Tibial nerve (tissue), 4 donors: ENCODE measurements around the gene KIAA0232. TPM values are rescaled to one million over a fixed set of nuclear protein-coding genes. Genes with fewer than 3 reads are reported as not detected.

Experiments used
- DNase-seq, 2 donors: peaks; one replicate each; pipeline ENCODE4 v3.0.0-alpha.2; 2019; ENCODE audit warnings: low spot score in 2 of 2
- H3K27ac ChIP-seq, 4 donors: fragments of 200-600 bp; sonication (generic) in 3 of 4; one replicate each; pipeline ENCODE4 v1.5.1; 2017 to 2019; ENCODE audit warnings: mild to moderate bottlenecking in 1 of 4
- H3K27me3 ChIP-seq, 2 donors: fragments of 200-600 bp; sonication (generic) in 1 of 2; one replicate each; pipeline versions ENCODE4 v1.5.1 to v1.6.0; 2017 to 2019
- H3K36me3 ChIP-seq, 3 donors: fragments of 200-600 bp; sonication (generic); one replicate each; pipeline ENCODE4 v1.5.1; 2018 to 2019
- H3K4me1 ChIP-seq, 4 donors: fragments of 200-600 bp; sonication (generic) in 3 of 4; one replicate each; pipeline ENCODE4 v1.5.1; 2017 to 2019
- H3K4me3 ChIP-seq, 4 donors: fragments of 200-600 bp; sonication (generic) in 3 of 4; one replicate each; pipeline ENCODE4 v1.5.1; 2017 to 2019; ENCODE audit warnings: mild to moderate bottlenecking in 1 of 4, moderate library complexity in 1 of 4
- H3K9me3 ChIP-seq, 4 donors: fragments of 200-600 bp; sonication (generic) in 3 of 4; one replicate each; pipeline ENCODE4 v1.5.1; 2017 to 2019
- EP300 ChIP-seq, 2 donors: sonication (generic); formaldehyde crosslinking; IDR thresholded peaks; one replicate each; pipeline ENCODE4 v1.6.1; 2017; ENCODE audit warnings: antibody characterized with exemption in 2 of 2, mild to moderate bottlenecking in 1 of 2
- POLR2A ChIP-seq, 2 donors: fragments of 450-650 bp; IDR thresholded peaks; one replicate each; pipeline ENCODE4 v1.6.1; 2017; ENCODE audit warnings: antibody characterized with exemption in 2 of 2, mild to moderate bottlenecking in 2 of 2, moderate library complexity in 2 of 2
- WGBS, 2 donors: methylation state at CpG; one replicate each; pipeline ENCODE4 v1.1.5; 2018; 5-methylcytosine and 5-hydroxymethylcytosine counted together
- total RNA-seq, 4 donors: library from RNA; depleted of rRNA; stranded (reverse); fragments of >200 nt; gene quantifications; one replicate each; pipeline ENCODE4 v1.1.0, GENCODE V29; 2016
- TF ChIP-seq, protein P1 (sequence below), 5 experiments: fragments of 200-600 bp in 3 of 5; fragments of 450-650 bp in 2 of 5; sonication (generic) in 3 of 5; IDR thresholded peaks; one replicate each; pipeline ENCODE4 v1.5.1; 2016 to 2019; ENCODE audit warnings: antibody characterized with exemption in 5 of 5, mild to moderate bottlenecking in 3 of 5, moderate library complexity in 2 of 5

KIAA0232 gene
- total RNA-seq, 4 donors from 2014 or later = 36.7 to 57.7 (median 47.0) TPM

DNA sequence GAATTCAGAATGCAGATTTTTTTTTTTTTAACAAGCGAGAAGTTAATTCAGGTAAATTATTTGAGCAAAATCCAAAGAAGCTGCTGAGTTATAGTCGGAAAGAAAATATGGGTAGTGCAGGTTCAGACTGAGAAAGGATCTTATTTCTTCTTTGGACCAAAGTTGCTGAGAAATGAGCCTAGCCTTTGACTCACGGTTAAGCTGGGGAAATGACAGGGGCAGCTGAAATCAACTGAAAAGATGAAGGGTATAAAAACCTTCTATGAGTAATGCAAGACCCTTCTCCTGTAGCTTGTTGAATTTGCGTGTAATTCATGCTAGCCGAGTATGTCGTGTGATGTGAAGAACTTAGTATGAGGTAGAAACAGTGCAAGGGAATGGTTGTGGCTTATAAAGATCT lies 63.0 kb downstream of the KIAA0232 start:
- no peak for DNase-seq
- 90 to 94% methylated on average over 6 of the region's 6 CpGs for WGBS, 2 donors
- Histone ChIP-seq H3K4me3 (no peak overlapping the region), H3K27ac (no peak overlapping the region), H3K4me1 (peaks cover 0 to 14% (median 2%) of the 10 kb centered on the region in 4 donors), H3K36me3 (peaks cover 0 to 39% (median 0%) of the 10 kb centered on the region in 3 donors), H3K27me3 (no peaks in the 10 kb centered on the region), H3K9me3 (no peaks in the 10 kb centered on the region)
- TF ChIP-seq, protein P1, sequence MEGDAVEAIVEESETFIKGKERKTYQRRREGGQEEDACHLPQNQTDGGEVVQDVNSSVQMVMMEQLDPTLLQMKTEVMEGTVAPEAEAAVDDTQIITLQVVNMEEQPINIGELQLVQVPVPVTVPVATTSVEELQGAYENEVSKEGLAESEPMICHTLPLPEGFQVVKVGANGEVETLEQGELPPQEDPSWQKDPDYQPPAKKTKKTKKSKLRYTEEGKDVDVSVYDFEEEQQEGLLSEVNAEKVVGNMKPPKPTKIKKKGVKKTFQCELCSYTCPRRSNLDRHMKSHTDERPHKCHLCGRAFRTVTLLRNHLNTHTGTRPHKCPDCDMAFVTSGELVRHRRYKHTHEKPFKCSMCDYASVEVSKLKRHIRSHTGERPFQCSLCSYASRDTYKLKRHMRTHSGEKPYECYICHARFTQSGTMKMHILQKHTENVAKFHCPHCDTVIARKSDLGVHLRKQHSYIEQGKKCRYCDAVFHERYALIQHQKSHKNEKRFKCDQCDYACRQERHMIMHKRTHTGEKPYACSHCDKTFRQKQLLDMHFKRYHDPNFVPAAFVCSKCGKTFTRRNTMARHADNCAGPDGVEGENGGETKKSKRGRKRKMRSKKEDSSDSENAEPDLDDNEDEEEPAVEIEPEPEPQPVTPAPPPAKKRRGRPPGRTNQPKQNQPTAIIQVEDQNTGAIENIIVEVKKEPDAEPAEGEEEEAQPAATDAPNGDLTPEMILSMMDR (IDR thresholded peaks at IDR 0.05) = no peak
- TF ChIP-seq POLR2A (IDR thresholded peaks at IDR 0.05) (no peak), EP300 (IDR thresholded peaks at IDR 0.05) (no peak)

DNA sequence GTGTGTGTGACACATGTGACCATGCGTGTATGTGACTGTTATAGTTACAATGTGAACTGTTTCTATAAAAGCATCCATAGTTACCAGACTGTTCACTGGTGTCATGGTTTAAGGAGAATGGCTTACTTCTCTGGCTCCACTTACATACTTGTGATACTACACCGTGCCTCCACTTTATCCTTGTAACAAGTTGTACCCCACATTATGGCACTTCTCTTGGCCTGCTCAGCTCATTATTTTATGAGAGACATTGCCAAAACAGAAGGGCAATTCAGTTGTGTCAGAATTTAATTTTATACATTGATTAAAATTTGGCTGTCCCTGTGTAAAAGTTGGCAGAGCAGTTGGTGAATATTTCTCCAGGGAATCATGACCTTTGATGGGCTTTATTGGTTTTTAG lies 64.7 kb downstream of the KIAA0232 start:
- DNase-seq = no peak
- H3K9me3 ChIP-seq = peaks cover 0 to 3% (median 0%) of the 10 kb centered on the region in 4 donors
- WGBS, 2 donors = 35 to 61% methylated on average over 2 of the region's 2 CpGs
- H3K4me1 ChIP-seq = peaks cover 0 to 10% (median 2%) of the 10 kb centered on the region in 4 donors
- H3K27ac ChIP-seq = no peak overlapping the region
- no peaks in the 10 kb centered on the region for H3K27me3 ChIP-seq
- H3K4me3 ChIP-seq = no peak overlapping the region
- peaks cover 0 to 43% (median 0%) of the 10 kb centered on the region in 3 donors for H3K36me3 ChIP-seq
- no peak for TF ChIP-seq POLR2A (IDR thresholded peaks at IDR 0.05)
- no peak for TF ChIP-seq EP300 (IDR thresholded peaks at IDR 0.05)
- TF ChIP-seq, protein P1 (IDR thresholded peaks at IDR 0.05) = no peak

DNA sequence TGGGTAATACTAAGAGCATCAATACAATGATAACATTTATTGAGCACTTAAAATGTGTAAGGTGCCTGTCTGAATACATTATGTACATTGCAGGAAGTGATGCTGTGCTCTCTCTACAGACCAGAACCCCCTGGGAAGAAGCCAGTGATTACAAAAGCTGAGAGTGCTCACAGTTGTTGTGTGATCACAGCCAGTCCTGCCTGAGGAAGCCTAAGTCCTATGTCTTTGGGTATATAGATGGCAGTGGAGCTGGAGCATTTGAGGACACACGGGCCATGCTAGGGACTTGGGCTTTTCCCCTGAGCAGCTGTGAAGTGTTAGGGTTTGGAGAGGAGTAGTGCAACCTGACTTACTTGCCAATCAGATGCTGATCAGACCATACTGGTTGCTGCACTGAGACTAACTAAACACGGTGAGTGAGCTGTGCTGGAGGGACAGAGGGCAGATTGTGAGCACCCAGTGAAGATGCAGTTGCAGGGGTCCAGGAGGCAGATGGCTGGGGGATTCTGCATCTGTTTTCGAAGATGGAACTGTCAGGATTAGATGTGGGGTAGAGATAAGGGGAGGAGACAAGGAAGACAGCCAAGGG lies 66.3 kb downstream of the KIAA0232 start:
- TF ChIP-seq, protein P1 (IDR thresholded peaks at IDR 0.05) = no peak
- TF ChIP-seq POLR2A (IDR thresholded peaks at IDR 0.05) = no peak
- TF ChIP-seq EP300 (IDR thresholded peaks at IDR 0.05) = no peak
- no peak for DNase-seq
- H3K9me3 ChIP-seq = peaks cover 0 to 12% (median 0%) of the 10 kb centered on the region in 4 donors
- H3K27ac ChIP-seq = no peak overlapping the region
- H3K4me1 ChIP-seq = peaks cover 0 to 13% (median 2%) of the 10 kb centered on the region in 4 donors
- no peak overlapping the region for H3K4me3 ChIP-seq
- WGBS, 2 donors = 87 to 89% methylated on average over 3 of the region's 3 CpGs
- peaks cover 0 to 43% (median 0%) of the 10 kb centered on the region in 3 donors for H3K36me3 ChIP-seq
- no peaks in the 10 kb centered on the region for H3K27me3 ChIP-seq

DNA sequence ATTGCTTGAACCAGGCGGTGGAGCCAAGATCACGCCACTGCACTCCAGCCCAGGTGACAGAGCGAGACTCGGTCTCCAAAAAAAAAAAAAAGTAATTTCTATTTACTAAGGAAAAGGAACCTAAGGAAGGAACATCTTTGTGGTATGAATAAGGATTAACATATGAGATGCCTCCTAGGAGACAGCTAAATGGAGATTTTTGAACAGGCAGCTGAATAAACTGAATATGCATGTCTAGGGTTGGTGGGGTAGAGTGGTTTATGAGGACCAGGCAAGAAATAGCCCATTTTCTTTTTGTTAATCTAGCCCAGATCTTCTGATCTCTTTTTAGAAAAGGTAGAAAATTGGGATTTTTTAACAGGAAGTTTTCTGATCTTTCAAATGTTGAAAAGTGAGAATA lies 67.2 kb downstream of the KIAA0232 start:
- H3K27me3 ChIP-seq = no peaks in the 10 kb centered on the region

DNA sequence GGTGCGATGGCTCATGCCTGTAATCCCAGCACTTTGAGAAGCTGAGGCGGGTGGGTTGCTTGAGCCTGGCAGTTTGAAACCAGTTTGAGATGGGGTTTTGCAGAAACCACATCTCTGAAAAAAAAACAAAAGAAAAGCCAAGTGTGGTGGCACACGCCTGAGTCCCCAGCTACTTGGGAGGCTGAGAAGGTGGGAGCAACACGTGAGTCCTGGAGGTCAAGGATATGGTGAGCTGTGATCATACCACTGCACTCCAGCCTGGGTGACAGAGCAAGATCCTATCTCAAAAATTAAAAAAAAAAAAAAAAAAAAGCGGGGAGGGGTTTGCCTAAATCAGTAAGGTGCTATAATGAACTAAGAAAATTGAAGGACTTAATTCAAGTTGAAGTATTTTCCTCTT lies 68.9 kb downstream of the KIAA0232 start:
- H3K27me3 ChIP-seq = no peaks in the 10 kb centered on the region
- DNase-seq = no peak
- H3K36me3 ChIP-seq = peaks cover 0 to 28% (median 0%) of the 10 kb centered on the region in 3 donors
- no peak overlapping the region for H3K27ac ChIP-seq
- peaks cover 0 to 35% (median 5%) of the 10 kb centered on the region in 4 donors for H3K4me1 ChIP-seq
- TF ChIP-seq EP300 (IDR thresholded peaks at IDR 0.05) (no peak), POLR2A (IDR thresholded peaks at IDR 0.05) (no peak)
- TF ChIP-seq, protein P1 (IDR thresholded peaks at IDR 0.05) = no peak
- WGBS, 2 donors = 97% methylated on average over 5 of the region's 5 CpGs
- H3K9me3 ChIP-seq = peaks cover 0 to 12% (median 0%) of the 10 kb centered on the region in 4 donors
- no peak overlapping the region for H3K4me3 ChIP-seq

More for the DNA sequence above, 67.2 kb downstream of the KIAA0232 start:
- H3K4me3 ChIP-seq = no peak overlapping the region
- TF ChIP-seq, protein P1 (IDR thresholded peaks at IDR 0.05) = no peak
- TF ChIP-seq POLR2A (IDR thresholded peaks at IDR 0.05) = no peak
- TF ChIP-seq EP300 (IDR thresholded peaks at IDR 0.05) = no peak
- peaks cover 0 to 22% (median 2%) of the 10 kb centered on the region in 4 donors for H3K4me1 ChIP-seq
- DNase-seq = no peak
- WGBS, 2 donors = 98 to 99% methylated on average over 4 of the region's 4 CpGs
- H3K9me3 ChIP-seq = peaks cover 0 to 12% (median 0%) of the 10 kb centered on the region in 4 donors
- H3K36me3 ChIP-seq = peaks cover 0 to 36% (median 0%) of the 10 kb centered on the region in 3 donors
- no peak overlapping the region for H3K27ac ChIP-seq
